IPS-NIHi11 (cell line): ENCODE data around the gene CNKSR2.

Source experiments
- DNase-seq: peaks from one replicate; pipeline ENCODE4 v3.0.0; 2012; ENCODE audit warnings: mixed read lengths, low spot score

Gene CNKSR2

DNA sequence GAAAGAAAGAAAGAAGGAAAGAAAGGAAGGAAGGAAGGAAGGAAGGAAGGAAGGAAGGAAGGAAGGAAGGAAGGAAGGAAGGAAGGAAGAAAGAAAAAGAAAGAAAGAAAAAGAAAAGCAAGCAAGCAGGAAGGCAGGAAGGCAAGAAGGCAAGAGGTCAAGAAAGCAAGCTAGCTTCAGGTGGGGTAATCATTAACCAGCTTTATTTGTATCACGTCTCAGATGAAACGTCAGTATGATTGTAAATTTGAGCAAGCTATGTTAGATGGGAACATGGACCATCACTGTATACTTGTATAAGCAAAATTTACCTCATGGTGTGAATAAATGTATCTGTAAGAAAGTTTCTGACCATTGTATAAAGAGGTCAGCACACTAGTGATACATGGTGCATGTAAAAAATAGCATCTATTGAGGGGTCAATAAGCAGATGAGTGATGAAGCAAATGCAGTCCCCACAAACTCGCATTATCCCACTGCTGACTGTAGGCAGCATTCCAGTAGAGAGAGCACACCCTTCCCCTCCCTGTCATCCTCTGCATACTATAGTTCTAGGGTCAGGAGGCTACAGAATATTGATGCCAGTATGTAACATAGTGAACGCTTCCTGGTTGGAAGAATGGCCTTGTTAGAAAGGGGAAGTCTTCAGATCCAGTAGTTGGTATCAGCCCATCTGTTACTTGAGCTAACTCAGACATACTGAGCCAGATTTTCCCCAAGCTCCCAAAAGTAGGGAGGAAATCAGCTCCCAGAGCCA is 300.4 kb downstream of the CNKSR2 start:
- DNase-seq = no peak

GRCh38 chrX:21675931-21676330 is 301.7 kb downstream of the CNKSR2 start:
- no peak for DNase-seq

- no peak for DNase-seq
Measured at GRCh38 chrX:21678048-21678612, 303.9 kb downstream of the CNKSR2 start.

- DNase-seq = no peak
Measured at GRCh38 chrX:21683941-21684340, 309.7 kb downstream of the CNKSR2 start.

GRCh38 chrX:21691512-21692018 is 317.3 kb downstream of the CNKSR2 start:
- no peak for DNase-seq

DNA sequence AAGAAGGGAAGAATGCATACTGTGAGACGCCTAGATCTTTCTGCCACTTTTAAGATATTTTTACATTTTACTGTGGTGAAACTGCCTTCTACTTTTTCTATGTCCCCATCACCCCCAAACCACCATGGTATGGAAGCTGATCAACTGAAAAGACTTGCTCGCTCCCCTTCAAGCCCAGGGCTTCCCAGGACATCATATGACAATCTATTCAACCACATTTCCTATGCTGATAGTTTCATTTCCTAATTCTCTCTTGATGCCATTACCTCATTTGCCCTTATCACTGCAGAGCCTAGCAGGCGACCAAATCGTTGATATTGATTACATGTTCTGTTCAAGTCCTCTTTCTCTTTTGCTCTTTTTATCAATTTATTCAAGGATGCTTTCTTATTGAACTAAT is 324.1 kb downstream of the CNKSR2 start:
- DNase-seq = no peak

GRCh38 chrX:21699136-21699535 is 324.9 kb downstream of the CNKSR2 start:
- DNase-seq = no peak

GRCh38 chrX:21700275-21700674 is 326.1 kb downstream of the CNKSR2 start:
- no peak for DNase-seq

DNA sequence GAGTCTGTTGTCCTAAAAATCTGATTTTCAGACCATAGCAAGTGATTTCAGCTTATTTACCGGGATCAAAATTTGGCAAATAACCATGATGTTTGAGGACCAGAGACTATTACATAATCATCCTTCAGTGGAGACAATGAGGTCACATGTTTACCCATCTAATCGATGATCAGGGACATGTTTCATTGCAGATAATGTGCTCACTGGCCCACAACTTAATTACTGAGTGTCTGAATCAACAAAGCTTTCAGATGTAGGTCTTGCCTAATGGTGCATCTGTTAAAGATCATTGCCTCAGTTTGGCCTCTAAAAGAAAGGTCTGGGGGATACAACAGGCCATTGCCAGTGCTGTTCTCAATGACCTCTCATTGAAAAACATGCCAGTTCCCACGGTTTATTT is 326.7 kb downstream of the CNKSR2 start:
- no peak for DNase-seq

- no peak for DNase-seq
Measured at GRCh38 chrX:21702725-21703124, 328.5 kb downstream of the CNKSR2 start.
